GM12864 (cell line): ENCODE data around the gene ZNF497.

ENCODE experiments used
- DNase-seq: peaks from one replicate; pipeline ENCODE4 v3.0.0-alpha.2; 2011; ENCODE audit warnings: low read depth
- H3K4me3 ChIP-seq: 2 replicates; pipeline ENCODE4 v1.5.1; 2011; ENCODE audit warnings: mild to moderate bottlenecking, low read depth, low read length, control low read depth
- CTCF ChIP-seq: IDR thresholded peaks from 2 replicates; pipeline ENCODE4 v1.5.1; 2011; ENCODE audit warnings: low read depth, mild to moderate bottlenecking, moderate library complexity, low read length, control low read depth, inconsistent platforms; ENCODE audit errors: missing control alignments

The ZNF497 gene

GRCh38 chr19:58397533-58398037 is 35.0 kb upstream of the ZNF497 start:
- H3K4me3 ChIP-seq: no peak overlapping the region
- no peak for TF ChIP-seq CTCF

DNA sequence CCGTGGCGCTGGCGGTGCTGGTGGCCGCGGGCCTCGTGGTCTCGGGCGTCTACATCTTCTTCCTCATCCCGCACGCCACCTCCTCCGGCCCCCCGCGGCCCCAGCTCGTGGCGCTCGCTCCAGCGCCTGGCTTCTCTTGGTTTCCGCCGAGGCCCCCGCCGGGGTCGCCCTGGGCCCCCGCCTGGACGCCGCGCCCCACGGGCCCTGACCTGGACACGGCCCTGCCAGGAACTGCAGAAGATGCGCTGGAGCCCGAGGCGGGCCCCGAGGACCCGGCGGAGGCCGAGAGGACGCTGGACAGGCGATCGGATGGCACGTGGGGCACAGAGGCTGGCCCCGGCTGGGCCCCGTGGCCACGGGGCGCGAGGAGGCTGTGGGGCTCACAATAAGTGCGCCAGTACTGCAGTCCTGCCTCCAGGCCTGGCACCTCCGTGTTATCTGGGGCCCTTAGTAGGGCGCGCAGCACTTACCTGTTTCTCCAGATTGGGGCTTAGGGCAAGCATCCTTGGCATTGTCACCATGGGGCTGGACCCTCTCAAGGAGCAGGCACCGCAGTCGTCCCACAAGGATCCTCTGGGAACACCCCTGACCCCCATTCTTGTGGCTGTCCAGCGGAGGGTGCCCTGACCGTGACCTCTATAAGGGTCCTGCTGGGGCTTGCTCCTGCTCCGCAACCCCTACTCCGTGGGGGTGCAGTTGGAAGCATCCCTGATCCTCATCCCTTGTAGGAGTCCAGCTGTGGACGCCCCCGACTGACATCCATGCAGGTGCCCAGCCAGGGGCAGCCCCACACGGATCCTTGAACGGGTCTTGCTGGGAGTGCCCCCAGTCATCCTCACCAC is 34.4 kb upstream of the ZNF497 start:
- TF ChIP-seq CTCF: no peak
- no peak overlapping the region for H3K4me3 ChIP-seq
- DNase-seq: no peak

More at GRCh38 chr19:58397533-58398037, 35.0 kb upstream of the ZNF497 start:
- no peak for DNase-seq

GRCh38 chr19:58395979-58396627 is 33.6 kb upstream of the ZNF497 start:
- no peak overlapping the region for H3K4me3 ChIP-seq
- no peak for DNase-seq
- no peak for TF ChIP-seq CTCF

GRCh38 chr19:58395220-58395978 is 32.8 kb upstream of the ZNF497 start, which contains the start of gene RNF225:
Gene RNF225 (plus strand): TSS chr19:58395656. CDS start chr19:58396090, 434 bp downstream.
- H3K4me3 ChIP-seq: no peak within 1 kb of the TSS
- DNase-seq: no peak
- no peak for TF ChIP-seq CTCF

DNA sequence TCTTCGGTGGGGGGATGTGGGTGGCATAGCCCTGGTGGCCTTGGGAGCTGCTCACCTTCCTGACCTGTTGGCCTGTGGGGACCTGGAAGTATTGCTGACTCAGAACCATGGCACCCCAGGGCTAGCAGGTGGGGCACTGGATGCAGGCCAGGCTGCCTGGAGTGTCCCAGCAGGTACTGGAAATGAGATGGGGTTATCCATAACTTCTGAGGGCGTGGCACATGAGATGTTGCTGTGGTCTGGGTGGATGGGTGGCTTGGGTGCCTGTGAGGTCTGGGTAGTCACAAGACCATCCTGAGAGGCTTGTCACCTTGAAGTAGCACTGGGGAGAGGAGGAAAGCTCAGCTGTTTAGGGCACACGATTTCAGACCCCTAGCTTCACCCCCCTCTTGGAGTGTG is 32.3 kb upstream of the ZNF497 start:
- no peak overlapping the region for H3K4me3 ChIP-seq
- no peak for TF ChIP-seq CTCF
- DNase-seq: no peak

DNA sequence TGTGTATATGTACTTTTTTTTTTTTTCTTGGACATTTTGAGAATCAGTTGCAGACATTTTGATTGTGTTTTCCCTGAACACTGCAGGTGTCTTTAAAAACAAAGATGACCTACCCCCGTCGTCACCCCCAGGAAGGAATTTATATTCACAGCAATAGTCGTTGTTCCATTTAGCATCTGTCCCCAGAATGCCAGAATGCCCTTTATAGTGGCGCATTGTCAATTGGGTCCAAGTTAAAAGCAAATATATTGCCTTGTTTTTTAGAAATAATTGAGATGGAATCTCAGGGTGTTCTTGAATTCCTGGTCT is 31.1 kb upstream of the ZNF497 start:
- H3K4me3 ChIP-seq: no peak overlapping the region
- no peak for DNase-seq
- TF ChIP-seq CTCF: no peak
